GM21367 (cell line): ENCODE results near the gene AMPD2.
"Not testable (repeated sequence)": the region's sequence is repeated elsewhere in the genome, so short reads cannot be mapped to it uniquely, and the experiment has no call there.

Experiments used
- ATAC-seq: cut with Tn5 transposase; IDR thresholded peaks from one replicate; pipeline ENCODE4 v1.9.1; 2021; ENCODE audit not compliant: unreplicated experiment

The AMPD2 gene

DNA sequence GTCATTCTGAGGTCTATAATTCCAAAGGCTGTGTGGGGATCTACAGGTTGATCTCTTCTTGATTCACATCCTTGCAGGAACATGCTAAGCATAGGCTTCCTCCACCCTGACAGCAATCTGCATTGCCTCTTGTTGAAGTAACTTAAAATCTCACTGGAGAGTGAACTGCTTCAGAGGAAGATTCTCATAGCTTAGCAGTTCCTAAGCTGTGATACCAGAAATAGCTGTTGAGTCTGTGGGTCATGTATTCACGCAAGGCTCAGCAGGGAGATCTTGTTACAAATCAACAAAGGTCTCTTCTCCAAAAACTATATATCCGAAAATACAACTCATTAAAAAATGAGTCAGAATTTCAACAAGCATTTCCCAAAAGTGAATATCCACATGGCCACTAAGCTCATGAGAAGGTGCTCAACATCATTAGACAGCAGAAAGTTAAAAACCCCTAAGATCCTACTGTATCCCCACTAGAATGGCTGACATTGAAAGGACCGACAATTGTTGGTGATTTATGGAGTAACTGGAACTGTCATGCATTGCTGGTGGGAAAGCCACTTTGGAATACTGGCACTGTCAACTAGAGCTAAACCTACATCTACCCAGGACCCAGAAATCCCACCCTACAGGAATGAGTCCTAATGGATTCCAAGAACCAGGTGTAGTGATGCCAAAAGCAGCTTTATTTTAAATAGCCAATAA lies 57.2 kb downstream of the AMPD2 start:
- ATAC-seq, result not testable (repeated sequence)

DNA sequence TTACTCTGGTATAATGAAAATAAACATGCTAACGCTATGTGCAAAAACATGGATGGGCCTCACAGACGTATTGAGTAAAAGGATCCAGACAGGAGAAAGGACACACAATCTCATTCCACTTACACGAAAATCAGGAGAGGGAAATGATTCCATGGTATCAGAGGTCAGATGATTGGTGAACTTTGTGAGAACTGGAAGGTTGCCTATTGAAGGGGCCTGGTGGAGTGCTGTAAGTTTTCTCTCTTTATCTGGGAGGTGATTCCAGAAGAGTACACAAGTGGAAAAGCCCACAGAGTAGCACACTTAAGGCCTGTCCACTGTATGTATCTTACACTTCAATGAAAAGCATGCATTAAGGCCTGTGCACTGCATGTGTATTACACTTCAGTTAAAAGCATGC lies 57.8 kb downstream of the AMPD2 start:
- ATAC-seq, result no peak

DNA sequence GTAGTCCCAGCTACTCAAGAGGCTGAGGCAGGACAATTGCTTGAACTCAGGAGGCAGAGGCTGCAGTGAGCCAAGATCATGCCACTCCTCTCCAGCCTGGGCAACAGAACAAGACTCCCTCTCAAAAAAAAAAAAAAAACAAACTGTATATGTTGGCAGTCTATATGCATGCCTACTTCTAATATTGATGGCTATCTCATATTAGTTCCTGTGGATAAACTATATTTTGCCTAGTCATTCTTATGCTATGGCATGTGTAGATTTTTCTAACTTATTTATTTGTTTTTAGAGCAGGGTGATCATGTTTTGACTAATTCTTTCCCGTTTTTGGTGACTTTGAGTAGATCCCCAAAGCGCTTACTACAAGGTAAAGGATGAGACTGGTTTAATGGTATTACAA lies 59.0 kb downstream of the AMPD2 start:
- not testable (repeated sequence) for ATAC-seq
